Heart left ventricle (tissue), 16 donors: ENCODE results near the gene TTC21B. TPM values are rescaled to one million over a fixed set of nuclear protein-coding genes. Genes with fewer than 3 reads are reported as not detected.

Source experiments
- ATAC-seq, 4 donors: fragments of 200-7000 bp; cut with Tn5 transposase; one replicate each; pipeline ENCODE4 v1.9.1; 2020 to 2022; ENCODE audit warnings: moderate library complexity in 4 of 4, mild to moderate bottlenecking in 3 of 4, moderate number of reproducible peaks in 1 of 4
- DNase-seq, 5 donors: peaks; one replicate each; pipeline ENCODE4 v3.0.0-alpha.2; 2020
- H3K27ac ChIP-seq, 12 donors: fragments of 200-600 bp; sonication (generic) in 4 of 12; one replicate each; pipeline versions ENCODE4 v1.5.0 to v1.8.0; 2016 to 2022; ENCODE audit warnings: mild to moderate bottlenecking in 2 of 12
- H3K27me3 ChIP-seq, 9 donors: fragments of 200-600 bp; sonication (generic) in 2 of 9; one replicate each; pipeline versions ENCODE4 v1.5.1 to v1.8.0; 2016 to 2022; ENCODE audit warnings: mild to moderate bottlenecking in 3 of 9
- H3K36me3 ChIP-seq, 9 donors: fragments of 200-600 bp; sonication (generic) in 2 of 9; one replicate each; pipeline versions ENCODE4 v1.5.0 to v1.8.0; 2018 to 2022; ENCODE audit warnings: mild to moderate bottlenecking in 2 of 9
- H3K4me1 ChIP-seq, 12 donors: fragments of 200-600 bp; sonication (generic) in 4 of 12; one replicate each; pipeline versions ENCODE4 v1.5.0 to v1.8.0; 2016 to 2022; ENCODE audit warnings: mild to moderate bottlenecking in 3 of 12
- H3K4me3 ChIP-seq, 12 donors: fragments of 200-600 bp; sonication (generic) in 4 of 12; one replicate each; pipeline versions ENCODE4 v1.5.0 to v1.8.0; 2017 to 2022; ENCODE audit warnings: mild to moderate bottlenecking in 9 of 12, moderate library complexity in 4 of 12
- H3K9me3 ChIP-seq, 12 donors: fragments of 200-600 bp; sonication (generic) in 4 of 12; one replicate each; pipeline versions ENCODE4 v1.5.0 to v1.8.0; 2016 to 2022; ENCODE audit warnings: mild to moderate bottlenecking in 1 of 12
- CTCF ChIP-seq, 12 donors: fragments of 200-600 bp; sonication (generic) in 4 of 12; IDR thresholded peaks; one replicate each; pipeline versions ENCODE4 v1.5.0 to v1.8.0; 2018 to 2022; ENCODE audit warnings: antibody characterized with exemption in 12 of 12, mild to moderate bottlenecking in 5 of 12
- POLR2A ChIP-seq, 2 donors: fragments of 450-650 bp; IDR thresholded peaks; one replicate each; pipeline ENCODE4 v1.6.1; 2017; ENCODE audit warnings: antibody characterized with exemption in 2 of 2, mild to moderate bottlenecking in 2 of 2, moderate library complexity in 2 of 2
- WGBS, 4 donors: extraction: QIAGEN DNeasy Blood & Tissue Kit in 2 of 4; methylation state at CpG; one replicate each; pipeline versions ENCODE4 v1.1.5 to v1.1.7; 2013 to 2018; 5-methylcytosine and 5-hydroxymethylcytosine counted together
- intact Hi-C, 10 donors: fragments of 100-400 bp; cut with DNase I; formaldehyde crosslinking; loops; one replicate each; pipeline versions ENCODE4 v1.11.1 to v1.14.2; 2022
- polyA plus RNA-seq, 2 donors: library from polyadenylated mRNA; stranded (reverse); fragments of 200-250 nt; gene quantifications; one replicate each; pipeline ENCODE4 v1.2.3, GENCODE V29; 2013
- total RNA-seq, 9 donors: library from RNA; depleted of rRNA in 2 of 9; stranded (reverse); fragments of >200 nt in 2 of 9; fragmentation: NEBNext Ultra II Directional in 3 of 9; extraction: Animal tissue kit (Norgen Biotek cat#: 25700) in 3 of 9; gene quantifications; one replicate each; pipeline versions ENCODE4 v1.1.0 to v1.2.4, GENCODE V29; 2016 to 2023
- donor health status: ischemic (EF 13 %, LVEDD 7.1; RV severe dilation, severe dysfunction).
- donor health status: healthy with polysubstance abuse.
- donor health status: DM: no; HTN: yes; CAD: no.
- donor health status: DM: no; HTN: no; CAD: no.
- donor health status: ischemic (EF 25% LVEDD 6.9; RV normal size, moderate dysfunction).
- donor health status: ischemic (EF 25% LVEDD 5.7; RV mildly dilated, moderate dysfunction).
- donor health status: healthy.
- donor health status: DM: yes; HTN: yes; CAD: no.
- donor health status: ischemic (EF 35%, LVEDD 5.7; RV mildly dilated, moderate dysfunction).
- donor health status: nonischemic (EF 11% LVEDD 7.7; RV severe dilation, severe dysfunction).
- donor health status: DM: yes; HTN: yes; CAD: no.
- donor health status: PGD.
- donor health status: ischemic (EF 29% LVEDD 5.4; RV normal size, mild dysfunction).
- donor health status: nonischemic (EF 23%, LVEDD 6.1; RV moderate dilation, normal function).

The TTC21B gene
- total and polyA plus RNA-seq, 11 donors, result 3.7 to 16.1 (median 12.0) TPM

- no peak overlapping the region for H3K4me3 ChIP-seq
- no peak overlapping the region for H3K27ac ChIP-seq
- DNase-seq (no peak), ATAC-seq (no peak)
- intact Hi-C loops, result no loop called here
- no peaks in the 10 kb centered on the region for H3K4me1 ChIP-seq
- peaks cover 0 to 97% (median 39%) of the 10 kb centered on the region in 9 donors for H3K36me3 ChIP-seq
- H3K9me3 ChIP-seq, result no peaks in the 10 kb centered on the region
- TF ChIP-seq CTCF (IDR thresholded peaks at IDR 0.05) (no peak), POLR2A (IDR thresholded peaks at IDR 0.05) (no peak)
- H3K27me3 ChIP-seq, result no peaks in the 10 kb centered on the region
- WGBS, 4 donors, result 57 to 78% (median 66%) methylated on average over 1 of the region's 1 CpG
Observed at GRCh38 chr2:165909466-165909865, 44.1 kb downstream of the TTC21B start.

DNA sequence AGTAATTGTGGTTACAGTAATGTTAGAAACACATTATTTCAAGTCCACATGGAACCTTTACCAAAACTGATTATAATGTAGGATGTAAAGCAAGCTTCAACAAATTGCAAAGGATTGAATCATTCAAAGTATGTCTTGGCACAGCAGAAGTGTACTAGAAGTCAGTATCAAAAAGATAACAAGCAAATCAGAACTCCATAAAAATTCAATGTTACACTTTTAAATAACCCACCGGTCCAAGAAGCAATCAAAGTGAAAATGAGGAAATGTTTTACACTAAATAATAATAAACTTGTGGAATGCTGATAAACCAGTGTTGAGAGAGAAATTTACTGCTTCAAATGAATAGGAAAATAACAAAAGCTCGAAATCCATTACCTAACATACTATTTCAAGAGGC, 47.7 kb downstream of the TTC21B start:
- Histone ChIP-seq H3K4me3 (no peak overlapping the region), H3K27me3 (no peaks in the 10 kb centered on the region), H3K36me3 (peaks cover 0 to 82% (median 17%) of the 10 kb centered on the region in 9 donors), H3K4me1 (peaks cover 0 to 18% (median 6%) of the 10 kb centered on the region in 12 donors), H3K9me3 (no peaks in the 10 kb centered on the region), H3K27ac (no peak overlapping the region)
- intact Hi-C loops, result no loop called here
- ATAC-seq (no peak), DNase-seq (no peak)
- TF ChIP-seq CTCF (IDR thresholded peaks at IDR 0.05) (no peak), POLR2A (IDR thresholded peaks at IDR 0.05) (no peak)
- WGBS, 4 donors, result 83 to 87% (median 85%) methylated on average over 2 of the region's 2 CpGs

- H3K4me3 ChIP-seq, result no peak overlapping the region
- H3K9me3 ChIP-seq, result no peaks in the 10 kb centered on the region
- H3K27me3 ChIP-seq, result no peaks in the 10 kb centered on the region
- peaks cover 0 to 82% (median 19%) of the 10 kb centered on the region in 9 donors for H3K36me3 ChIP-seq
- no peak overlapping the region for H3K27ac ChIP-seq
- ATAC-seq (no peak), DNase-seq (no peak)
- intact Hi-C loops, result no loop called here
- 96 to 98% (median 97%) methylated on average over 1 of the region's 1 CpG for WGBS, 4 donors
- TF ChIP-seq CTCF (IDR thresholded peaks at IDR 0.05) (no peak), POLR2A (IDR thresholded peaks at IDR 0.05) (no peak)
- H3K4me1 ChIP-seq, result peaks cover 0 to 18% (median 6%) of the 10 kb centered on the region in 12 donors
Observed at GRCh38 chr2:165905269-165905668, 48.3 kb downstream of the TTC21B start.

DNA sequence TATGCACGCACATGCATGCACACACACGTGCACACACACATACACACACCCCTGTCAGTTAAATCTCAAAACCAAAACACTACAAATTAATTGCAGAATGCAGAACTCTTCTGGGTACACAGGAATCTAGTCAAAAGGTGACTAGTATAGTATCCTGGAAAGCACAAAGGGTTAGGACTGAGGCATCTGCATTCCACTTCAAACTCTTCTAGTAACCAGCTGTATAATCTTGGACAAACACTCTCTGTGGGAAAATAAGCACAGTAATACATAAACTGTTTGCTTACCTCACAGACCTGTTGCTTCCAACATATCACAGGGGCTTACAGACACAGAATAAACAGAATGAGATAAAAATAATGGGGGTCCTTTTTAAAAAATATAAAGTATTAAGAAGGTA, 49.1 kb downstream of the TTC21B start:
- ATAC-seq, result no peak
- intact Hi-C loops, result no loop called here
- no peak overlapping the region for H3K27ac ChIP-seq
- peaks cover 0 to 82% (median 27%) of the 10 kb centered on the region in 9 donors for H3K36me3 ChIP-seq
- peaks cover 0 to 18% (median 6%) of the 10 kb centered on the region in 12 donors for H3K4me1 ChIP-seq
- no peaks in the 10 kb centered on the region for H3K9me3 ChIP-seq
- no peaks in the 10 kb centered on the region for H3K27me3 ChIP-seq
- no peak overlapping the region for H3K4me3 ChIP-seq
- TF ChIP-seq POLR2A (IDR thresholded peaks at IDR 0.05) (no peak), CTCF (IDR thresholded peaks at IDR 0.05) (no peak)
- 87 to 99% (median 97%) methylated on average over 2 of the region's 2 CpGs for WGBS, 4 donors
- DNase-seq, result no peak
